Measurements from ENCODE around the gene ZNF532. TPM values are rescaled to one million over a fixed set of nuclear protein-coding genes. Genes with fewer than 3 reads are reported as not detected.

ZNF532 gene
- total RNA-seq, 6 experiments from 2014 or later = 43.1 to 56.6 (median 50.1) TPM

DNA sequence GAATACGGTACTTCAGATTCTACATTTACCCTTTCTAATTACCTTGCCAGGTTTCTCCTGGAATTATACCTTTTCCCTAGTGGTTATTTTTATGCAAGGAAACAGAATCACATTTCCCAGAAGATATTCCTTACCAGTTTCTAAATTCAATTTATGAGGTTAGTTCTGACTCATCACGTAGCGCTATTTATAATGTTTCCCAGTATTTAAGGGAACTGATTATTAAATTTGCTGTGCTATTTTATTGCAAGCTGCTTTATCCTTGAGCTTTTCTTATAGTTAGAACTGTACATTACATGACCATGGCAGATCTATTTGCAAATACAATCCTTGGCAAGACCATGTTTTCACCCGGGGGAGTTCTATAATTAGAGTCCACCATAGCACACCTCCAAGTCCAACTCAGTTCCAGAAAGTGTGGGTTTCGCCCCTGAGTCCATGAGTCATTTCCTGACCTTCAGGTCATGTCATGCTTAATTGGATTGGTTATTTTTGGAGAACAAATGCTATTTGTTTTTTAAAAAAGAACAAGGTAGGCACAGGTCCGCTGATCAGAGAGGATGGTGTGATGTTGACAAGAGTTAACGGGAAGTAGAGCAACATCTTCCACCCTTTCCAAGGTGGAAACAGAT, 126.6 kb downstream of the ZNF532 start:
- H3K27ac Mint-ChIP-seq = peak overlapping the region; percentile 51
- no peak for DNase-seq

GRCh38 chr18:58992301-58993231, 127.9 kb downstream of the ZNF532 start:
- no peak for DNase-seq
- Mint-ChIP-seq H3K9me3 (peaks cover 11% of the 10 kb centered on the region), H3K4me3 (peak overlapping the region; percentile 21), H3K27ac (peak overlapping the region; percentile 82), H3K4me1 (ENCODE audit: low read depth) (peaks cover 89% of the 10 kb centered on the region), H3K27me3 (ENCODE audit: insufficient read depth) (no peaks in the 10 kb centered on the region), H3K36me3 (ENCODE audit: low read depth) (peaks cover 12% of the 10 kb centered on the region)
- TF ChIP-seq, protein P1, sequence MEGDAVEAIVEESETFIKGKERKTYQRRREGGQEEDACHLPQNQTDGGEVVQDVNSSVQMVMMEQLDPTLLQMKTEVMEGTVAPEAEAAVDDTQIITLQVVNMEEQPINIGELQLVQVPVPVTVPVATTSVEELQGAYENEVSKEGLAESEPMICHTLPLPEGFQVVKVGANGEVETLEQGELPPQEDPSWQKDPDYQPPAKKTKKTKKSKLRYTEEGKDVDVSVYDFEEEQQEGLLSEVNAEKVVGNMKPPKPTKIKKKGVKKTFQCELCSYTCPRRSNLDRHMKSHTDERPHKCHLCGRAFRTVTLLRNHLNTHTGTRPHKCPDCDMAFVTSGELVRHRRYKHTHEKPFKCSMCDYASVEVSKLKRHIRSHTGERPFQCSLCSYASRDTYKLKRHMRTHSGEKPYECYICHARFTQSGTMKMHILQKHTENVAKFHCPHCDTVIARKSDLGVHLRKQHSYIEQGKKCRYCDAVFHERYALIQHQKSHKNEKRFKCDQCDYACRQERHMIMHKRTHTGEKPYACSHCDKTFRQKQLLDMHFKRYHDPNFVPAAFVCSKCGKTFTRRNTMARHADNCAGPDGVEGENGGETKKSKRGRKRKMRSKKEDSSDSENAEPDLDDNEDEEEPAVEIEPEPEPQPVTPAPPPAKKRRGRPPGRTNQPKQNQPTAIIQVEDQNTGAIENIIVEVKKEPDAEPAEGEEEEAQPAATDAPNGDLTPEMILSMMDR (IDR thresholded peaks at IDR 0.05) = no peak

More for the DNA sequence above, 126.6 kb downstream of the ZNF532 start:
- TF ChIP-seq, protein P1 (IDR thresholded peaks at IDR 0.05) = peak; percentile 41
- peak overlapping the region; percentile 6; the same call in 1 of the 2 replicates for H3K4me3 Mint-ChIP-seq
- no peaks in the 10 kb centered on the region for H3K27me3 Mint-ChIP-seq (ENCODE audit: insufficient read depth)
- peaks cover 11% of the 10 kb centered on the region for H3K9me3 Mint-ChIP-seq
- peaks cover 81% of the 10 kb centered on the region for H3K4me1 Mint-ChIP-seq (ENCODE audit: low read depth)
- H3K36me3 Mint-ChIP-seq (ENCODE audit: low read depth) = peaks cover 18% of the 10 kb centered on the region

- Mint-ChIP-seq H3K27me3 (ENCODE audit: insufficient read depth) (no peaks in the 10 kb centered on the region), H3K9me3 (peaks cover 11% of the 10 kb centered on the region), H3K27ac (peak overlapping the region; percentile 82), H3K36me3 (ENCODE audit: low read depth) (peaks cover 12% of the 10 kb centered on the region), H3K4me1 (ENCODE audit: low read depth) (peaks cover 92% of the 10 kb centered on the region), H3K4me3 (peak overlapping the region; percentile 21; the same call in 1 of the 2 replicates)
- TF ChIP-seq, protein P1 (IDR thresholded peaks at IDR 0.05) = no peak
- DNase-seq = peak; percentile 90
Measured at GRCh38 chr18:58993260-58993659, 128.6 kb downstream of the ZNF532 start.

DNA sequence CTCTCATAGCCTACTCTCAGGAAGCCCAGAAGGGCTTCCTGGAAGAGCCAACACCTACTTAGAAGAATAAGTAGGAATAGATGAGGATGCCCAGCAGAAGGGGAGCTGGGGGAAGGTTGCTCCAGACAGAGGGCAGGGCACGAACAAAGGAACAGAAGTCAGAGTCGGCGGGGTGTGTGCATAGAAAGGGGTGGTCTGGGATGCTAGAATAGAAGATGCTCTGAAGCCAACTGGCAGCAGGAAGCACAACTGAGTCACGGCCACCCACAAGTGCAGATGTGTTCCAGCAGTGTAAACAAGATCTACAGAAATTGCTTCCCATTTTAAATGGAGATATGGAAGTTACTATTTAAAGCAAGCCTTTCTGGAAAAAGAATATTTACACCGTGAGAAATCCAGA, 131.0 kb downstream of the ZNF532 start:
- TF ChIP-seq, protein P1 (IDR thresholded peaks at IDR 0.05) = no peak
- no peak for DNase-seq
- H3K27ac Mint-ChIP-seq = peak overlapping the region; percentile 67
- H3K4me1 Mint-ChIP-seq (ENCODE audit: low read depth) = peaks cover 87% of the 10 kb centered on the region
- no peaks in the 10 kb centered on the region; the same call in 1 of the 2 replicates for H3K27me3 Mint-ChIP-seq (ENCODE audit: insufficient read depth)
- H3K9me3 Mint-ChIP-seq = no peaks in the 10 kb centered on the region
- H3K4me3 Mint-ChIP-seq = peak overlapping the region; percentile 29; the same call in 1 of the 2 replicates
- H3K36me3 Mint-ChIP-seq (ENCODE audit: low read depth) = no peaks in the 10 kb centered on the region

DNA sequence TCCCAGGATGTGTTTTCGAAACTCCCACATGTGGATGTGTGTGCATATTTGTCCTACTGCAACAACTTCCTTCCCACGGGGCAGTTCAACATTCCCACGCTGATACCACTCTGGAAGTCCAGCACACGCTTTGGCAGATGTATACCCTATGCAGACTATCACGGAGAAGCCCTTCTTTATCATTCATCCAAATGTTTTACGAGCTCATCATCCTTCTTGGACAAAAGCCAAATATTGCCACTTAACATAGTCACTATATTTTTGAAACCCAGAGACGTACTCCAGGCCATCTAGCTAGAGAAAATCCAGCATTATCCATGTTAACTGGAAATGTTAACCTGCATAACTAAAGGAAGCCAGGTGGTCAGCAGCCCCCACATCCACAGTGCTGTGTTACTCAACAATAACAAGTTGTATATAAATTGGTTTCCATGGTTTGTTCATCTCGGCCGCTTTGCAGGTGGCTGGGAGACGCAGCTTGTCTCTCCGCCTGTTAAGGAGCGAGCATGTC, 131.5 kb downstream of the ZNF532 start:
- H3K4me3 Mint-ChIP-seq = peak overlapping the region; percentile 29

More for the DNA sequence above, 131.5 kb downstream of the ZNF532 start:
- no peaks in the 10 kb centered on the region; the same call in 1 of the 2 replicates for H3K27me3 Mint-ChIP-seq (ENCODE audit: insufficient read depth)
- TF ChIP-seq, protein P1 (IDR thresholded peaks at IDR 0.05) = no peak
- H3K36me3 Mint-ChIP-seq (ENCODE audit: low read depth) = no peaks in the 10 kb centered on the region
- H3K27ac Mint-ChIP-seq = peak overlapping the region; percentile 67
- DNase-seq = peak; percentile 57
- no peaks in the 10 kb centered on the region for H3K9me3 Mint-ChIP-seq
- H3K4me1 Mint-ChIP-seq (ENCODE audit: low read depth) = peaks cover 82% of the 10 kb centered on the region
